ENCODE results near the gene CAND1.

The CAND1 gene

GRCh38 chr12:67241482-67241881 is 27.7 kb upstream of the CAND1 start:
- no peak overlapping the region for H3K4me3 ChIP-seq (ENCODE audit: control insufficient read depth, low read depth, low read length)
- DNase-seq (ENCODE audit: low read depth) = peak; percentile 5
- TF ChIP-seq CTCF (IDR thresholded peaks at IDR 0.05; ENCODE audit: control insufficient read depth, insufficient read depth, low read depth, low read length, missing control alignments) = no peak

GRCh38 chr12:67243260-67243659 is 25.9 kb upstream of the CAND1 start:
- H3K4me3 ChIP-seq (ENCODE audit: control insufficient read depth, low read depth, low read length) = no peak overlapping the region
- no peak for TF ChIP-seq CTCF (IDR thresholded peaks at IDR 0.05; ENCODE audit: control insufficient read depth, insufficient read depth, low read depth, low read length, missing control alignments)
- DNase-seq (ENCODE audit: low read depth) = no peak

GRCh38 chr12:67245571-67245970 is 23.6 kb upstream of the CAND1 start:
- DNase-seq (ENCODE audit: low read depth) = no peak
- H3K4me3 ChIP-seq (ENCODE audit: control insufficient read depth, low read depth, low read length) = no peak overlapping the region
- no peak for TF ChIP-seq CTCF (IDR thresholded peaks at IDR 0.05; ENCODE audit: control insufficient read depth, insufficient read depth, low read depth, low read length, missing control alignments)

GRCh38 chr12:67251012-67251411 is 18.1 kb upstream of the CAND1 start:
- no peak overlapping the region for H3K4me3 ChIP-seq (ENCODE audit: control insufficient read depth, low read depth, low read length)
- DNase-seq (ENCODE audit: low read depth) = no peak
- no peak for TF ChIP-seq CTCF (IDR thresholded peaks at IDR 0.05; ENCODE audit: control insufficient read depth, insufficient read depth, low read depth, low read length, missing control alignments)

- TF ChIP-seq CTCF (IDR thresholded peaks at IDR 0.05; ENCODE audit: control insufficient read depth, insufficient read depth, low read depth, low read length, missing control alignments) = no peak
- DNase-seq (ENCODE audit: low read depth) = no peak
- H3K4me3 ChIP-seq (ENCODE audit: control insufficient read depth, low read depth, low read length) = no peak overlapping the region
Measured at GRCh38 chr12:67254372-67255026, 14.7 kb upstream of the CAND1 start.

GRCh38 chr12:67256649-67257048 is 12.5 kb upstream of the CAND1 start:
- no peak overlapping the region for H3K4me3 ChIP-seq (ENCODE audit: control insufficient read depth, low read depth, low read length)
- TF ChIP-seq CTCF (IDR thresholded peaks at IDR 0.05; ENCODE audit: control insufficient read depth, insufficient read depth, low read depth, low read length, missing control alignments) = no peak
- no peak for DNase-seq (ENCODE audit: low read depth)

All from AG09309 (cell line).